ENCODE results near the gene PERM1.
"Not testable (repeated sequence)": the region's sequence is repeated elsewhere in the genome, so short reads cannot be mapped to it uniquely, and the experiment has no call there.

PERM1 gene

GRCh38 chr1:997993-998744, 16.3 kb upstream of the PERM1 start:
- DNase-seq (ENCODE audit: low read depth), result no peak

GRCh38 chr1:997713-997992, 15.8 kb upstream of the PERM1 start:
- no peak for DNase-seq (ENCODE audit: low read depth)

GRCh38 chr1:996851-997712, 15.2 kb upstream of the PERM1 start:
- DNase-seq (ENCODE audit: low read depth), result no peak

- DNase-seq (ENCODE audit: low read depth), result no peak
Measured at GRCh38 chr1:995665-996633, 14.1 kb upstream of the PERM1 start.

- DNase-seq (ENCODE audit: low read depth), result not testable (repeated sequence)
Measured at GRCh38 chr1:994546-994945, 12.7 kb upstream of the PERM1 start.

GRCh38 chr1:993379-993995, 11.6 kb upstream of the PERM1 start:
- no peak for DNase-seq (ENCODE audit: low read depth)

- no peak for DNase-seq (ENCODE audit: low read depth)
Measured at GRCh38 chr1:992362-992761, 10.5 kb upstream of the PERM1 start.

DNA sequence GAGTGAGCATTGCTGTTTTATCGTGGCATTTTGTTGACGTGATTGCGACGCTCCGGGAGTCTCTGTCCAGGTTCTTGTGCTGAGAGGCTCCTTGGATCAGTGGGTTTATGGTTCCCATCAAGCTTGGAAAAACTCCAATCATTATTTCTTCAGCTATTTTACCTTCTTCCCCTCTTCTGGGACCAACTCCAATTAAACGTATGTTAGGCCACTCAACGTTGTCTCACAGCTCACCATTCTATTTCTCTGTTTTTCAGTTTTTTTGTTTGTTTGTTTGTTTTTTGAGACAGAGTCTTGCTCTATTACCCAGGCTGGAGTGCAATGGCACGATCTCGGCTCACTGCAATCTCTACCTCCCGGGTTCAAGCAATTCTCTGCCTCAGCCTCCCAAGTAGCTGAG, 10.0 kb upstream of the PERM1 start:
- DNase-seq (ENCODE audit: low read depth), result no peak

DNA sequence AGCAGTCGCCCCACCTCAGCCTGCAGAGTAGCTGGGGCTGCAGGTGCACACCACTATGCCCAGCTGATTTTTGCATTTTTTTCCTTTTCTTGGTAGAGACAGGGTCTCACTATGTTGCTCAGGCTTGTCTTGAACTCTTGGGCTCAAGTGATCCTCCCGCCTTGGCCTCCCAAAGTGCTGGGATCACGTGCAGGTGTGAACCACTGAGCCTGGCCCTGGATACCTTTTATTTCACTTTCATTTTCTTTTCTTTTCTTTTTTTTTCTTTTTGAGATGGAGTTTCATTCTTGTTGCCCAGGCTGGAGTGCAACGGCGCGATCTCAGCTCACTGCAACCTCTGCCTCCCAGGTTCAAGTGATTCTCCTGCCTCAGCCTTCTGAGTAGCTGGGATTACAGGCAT, 9.4 kb upstream of the PERM1 start:
- DNase-seq (ENCODE audit: low read depth), result not testable (repeated sequence)

DNA sequence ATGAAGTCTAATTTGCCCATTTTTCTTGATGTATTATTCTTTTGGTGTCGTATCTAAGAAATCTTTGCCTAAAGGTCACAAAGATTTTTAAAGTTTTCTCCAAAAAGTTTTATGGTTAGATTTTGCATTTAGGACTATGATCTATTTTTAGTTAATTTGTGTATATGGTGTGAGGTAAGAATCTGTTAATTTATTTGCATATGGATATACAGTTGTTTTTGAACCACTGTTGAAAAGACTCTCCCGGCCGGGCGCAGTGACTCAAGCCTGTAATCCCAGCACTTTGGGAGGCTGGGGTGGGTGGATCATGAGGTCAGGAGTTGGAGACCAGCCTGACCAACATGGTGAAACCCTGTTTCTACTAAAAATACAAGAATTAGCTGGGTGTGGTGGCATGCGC, 6.2 kb upstream of the PERM1 start:
- DNase-seq (ENCODE audit: low read depth), result not testable (repeated sequence)

DNA sequence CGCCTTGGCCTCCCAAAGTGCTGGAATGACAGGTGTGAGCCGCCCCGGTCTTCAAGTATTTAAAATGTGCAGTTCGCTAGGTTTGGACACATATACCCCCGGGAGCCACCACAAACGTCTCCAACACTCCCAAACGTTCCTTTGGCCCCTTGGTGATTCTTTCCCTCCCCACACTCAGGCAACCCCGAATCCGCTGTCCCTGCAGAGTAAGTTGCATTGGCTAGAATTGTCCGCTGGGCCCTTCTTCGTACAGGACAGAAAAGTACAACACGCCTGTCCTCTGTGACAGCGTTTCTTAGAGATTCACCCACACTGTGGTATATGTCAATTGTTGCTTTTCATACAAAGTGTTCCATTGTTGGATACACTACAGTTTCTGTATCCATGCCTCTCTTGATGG, 3.2 kb upstream of the PERM1 start:
- no peak for DNase-seq (ENCODE audit: low read depth)

DNA sequence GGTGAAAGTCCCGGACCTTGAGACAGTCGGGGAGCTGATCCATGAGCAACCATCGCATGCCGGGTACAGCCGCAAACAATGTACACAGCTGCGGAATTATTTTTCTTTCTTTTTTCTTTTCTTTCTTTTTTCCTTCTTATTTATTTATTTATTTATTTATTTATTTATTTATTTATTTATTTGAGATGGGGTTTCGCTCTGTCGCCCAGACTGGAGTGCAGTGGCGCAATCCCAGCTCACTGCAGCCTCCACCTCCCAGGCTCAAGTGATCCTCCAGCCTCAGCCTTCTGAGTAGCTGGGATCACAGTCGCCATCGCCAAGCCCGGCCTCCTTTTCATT, 2.6 kb upstream of the PERM1 start:
- no peak for DNase-seq (ENCODE audit: low read depth)

DNA sequence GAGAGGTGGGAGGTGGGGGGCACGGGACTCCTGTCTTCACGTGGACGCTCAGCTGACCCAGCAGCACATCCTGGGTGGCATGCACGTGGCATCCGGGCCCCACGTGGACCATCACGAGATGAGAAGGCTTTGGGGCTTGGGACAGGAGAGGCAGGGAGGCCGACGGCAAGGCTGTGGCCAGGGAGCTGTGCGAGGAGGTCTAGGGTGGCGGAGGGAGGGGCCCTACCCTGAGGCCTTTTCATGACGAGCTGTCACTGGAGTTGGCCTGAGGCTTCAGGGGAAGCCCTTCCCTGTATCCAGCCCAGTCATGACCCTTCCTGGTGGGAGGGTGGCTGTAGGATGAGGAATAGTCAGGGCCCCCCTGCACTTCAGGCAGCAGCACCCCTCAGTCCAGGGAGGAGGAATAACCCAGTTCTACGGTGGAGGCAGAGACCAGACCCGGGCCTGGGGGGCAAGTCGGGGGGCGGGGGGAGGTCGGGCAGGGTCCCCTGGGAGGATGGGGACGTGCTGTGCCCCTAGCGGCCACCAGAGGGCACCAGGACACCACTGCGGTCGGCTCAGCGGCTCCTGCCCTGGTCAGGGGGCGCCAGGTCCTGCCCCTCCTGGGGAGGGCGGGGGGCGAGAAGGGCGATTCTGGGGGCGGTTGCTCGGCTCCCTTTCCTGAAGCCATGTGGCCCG, 2.0 kb upstream of the PERM1 start:
- peak; percentile 54 for DNase-seq (ENCODE audit: low read depth)

- DNase-seq (ENCODE audit: low read depth), result no peak
Measured at GRCh38 chr1:982765-983436, 1.0 kb upstream of the PERM1 start.

- no peak for DNase-seq (ENCODE audit: low read depth)
Measured at GRCh38 chr1:981491-981954, 370 bp downstream of the PERM1 start.

DNA sequence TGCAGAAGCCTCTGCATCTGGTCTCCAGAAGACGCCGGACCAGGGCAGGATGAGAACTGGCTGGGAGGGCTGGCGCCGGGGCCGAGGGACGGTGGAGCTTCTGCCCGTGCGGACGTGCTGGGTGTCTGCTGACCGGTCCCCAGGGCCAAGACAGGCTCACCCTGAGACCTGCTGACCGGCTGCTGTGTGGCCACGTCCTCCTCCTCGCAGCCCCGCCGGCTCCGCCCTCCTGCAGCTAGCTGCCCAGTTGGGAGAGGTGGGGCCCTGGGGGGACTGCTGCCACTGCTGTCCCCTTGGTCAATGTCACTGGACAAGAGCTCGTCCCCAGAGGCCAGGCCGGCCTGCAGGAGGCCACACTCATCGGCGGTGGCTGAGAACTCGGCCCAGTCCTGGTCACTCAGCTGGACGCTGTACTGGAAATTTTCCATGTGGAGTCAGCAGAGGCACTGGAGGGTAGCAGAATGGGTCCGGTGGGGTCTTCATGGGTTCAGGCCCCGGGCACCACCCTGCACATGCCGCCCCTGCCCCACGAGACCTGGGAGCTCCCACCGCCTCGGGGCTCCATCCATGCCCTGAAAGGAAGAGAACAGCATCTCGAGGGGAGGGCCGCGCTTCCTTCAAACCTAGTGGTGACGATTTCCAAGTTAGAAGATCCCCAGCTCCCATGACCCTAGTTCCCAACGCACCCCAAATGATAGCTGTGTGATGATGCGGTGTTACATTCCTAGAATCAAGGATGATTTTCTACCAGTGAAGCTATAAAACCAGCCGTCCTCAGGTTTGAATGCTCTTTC, 1.1 kb downstream of the PERM1 start:
- DNase-seq (ENCODE audit: low read depth), result no peak

DNA sequence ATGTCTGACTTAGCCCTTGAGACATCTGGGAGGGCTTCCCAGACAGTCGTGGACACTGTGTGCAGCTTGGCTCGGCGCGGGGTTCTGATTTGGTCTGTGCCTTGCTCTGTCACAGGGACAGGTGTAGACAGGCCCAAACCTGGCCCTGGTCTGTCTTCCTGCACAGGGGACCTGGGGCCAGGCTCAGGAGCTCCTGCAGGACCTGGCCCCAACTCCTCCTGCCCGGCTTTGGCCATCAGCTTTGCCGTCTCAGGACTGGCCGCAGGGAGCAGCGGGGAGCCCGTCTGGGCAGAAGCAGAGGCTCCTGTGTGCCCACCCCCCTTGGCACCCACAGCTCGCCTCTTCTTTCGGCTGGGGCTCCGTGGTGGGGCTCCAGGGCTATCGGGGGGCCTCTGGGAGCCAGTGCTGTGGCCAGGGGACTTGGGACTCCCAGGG, 1.7 kb downstream of the PERM1 start:
- DNase-seq (ENCODE audit: low read depth), result no peak

GRCh38 chr1:979744-980072, 2.2 kb downstream of the PERM1 start:
- DNase-seq (ENCODE audit: low read depth), result no peak

- no peak for DNase-seq (ENCODE audit: low read depth)
Measured at GRCh38 chr1:978835-979743, 2.8 kb downstream of the PERM1 start.

Data from activated T-helper 9 cell treated with anti-CD3 and anti-CD28 coated beads, Interleukin-2, amount 50 U/mL, for 16 hours (primary cell).